ENCODE measurements around the gene C1QL4. TPM values are rescaled to one million over a fixed set of nuclear protein-coding genes. Genes with fewer than 3 reads are reported as not detected.

Gene C1QL4
- total RNA-seq, 1 experiment from 2014 or later = not detected

- POLR2A ChIA-PET = interaction anchor here (0.7 kb wide), 1 partner anchor 12 kb away, joined by 3 read pairs; no protein-coding TSS in a partner anchor
- DNase-seq (ENCODE audit: unreplicated experiment) = no peak
- no peaks in the 10 kb centered on the region for H3K36me3 Mint-ChIP-seq (ENCODE audit: insufficient read depth, unreplicated experiment)
- no TSS peak for BruUV-seq (replicated peaks)
- TF ChIP-seq CTCF (IDR thresholded peaks at IDR 0.05; ENCODE audit: unreplicated experiment) = no peak
- H3K27ac Mint-ChIP-seq (ENCODE audit: low read depth, unreplicated experiment) = no peak overlapping the region
- intact Hi-C loops (cut with micrococcal nuclease) = no loop called here
- no peak overlapping the region for H3K4me3 Mint-ChIP-seq (ENCODE audit: unreplicated experiment)
- CTCF ChIA-PET = interaction anchor here (0.6 to 2.9 kb wide), 5 partner anchors 17 to 184 kb away, joined by 3 to 19 read pairs (median 9); partner anchors contain the start of gene DNAJC22
- H3K9me3 Mint-ChIP-seq (ENCODE audit: unreplicated experiment) = no peaks in the 10 kb centered on the region
- H3K4me1 Mint-ChIP-seq (ENCODE audit: insufficient read depth, unreplicated experiment) = no peaks in the 10 kb centered on the region
- H3K27me3 Mint-ChIP-seq (ENCODE audit: insufficient read depth, unreplicated experiment) = no peaks in the 10 kb centered on the region
Observed at GRCh38 chr12:49330032-49330619, 6.9 kb downstream of the C1QL4 start.

- CTCF ChIA-PET = interaction anchor here (0.5 to 1.2 kb wide), 2 partner anchors 251 to 255 kb away, joined by 3 read pairs; no protein-coding TSS in a partner anchor
- no peak overlapping the region for H3K4me3 Mint-ChIP-seq (ENCODE audit: unreplicated experiment)
Observed at GRCh38 chr12:49328816-49329215, 8.2 kb downstream of the C1QL4 start.

DNA sequence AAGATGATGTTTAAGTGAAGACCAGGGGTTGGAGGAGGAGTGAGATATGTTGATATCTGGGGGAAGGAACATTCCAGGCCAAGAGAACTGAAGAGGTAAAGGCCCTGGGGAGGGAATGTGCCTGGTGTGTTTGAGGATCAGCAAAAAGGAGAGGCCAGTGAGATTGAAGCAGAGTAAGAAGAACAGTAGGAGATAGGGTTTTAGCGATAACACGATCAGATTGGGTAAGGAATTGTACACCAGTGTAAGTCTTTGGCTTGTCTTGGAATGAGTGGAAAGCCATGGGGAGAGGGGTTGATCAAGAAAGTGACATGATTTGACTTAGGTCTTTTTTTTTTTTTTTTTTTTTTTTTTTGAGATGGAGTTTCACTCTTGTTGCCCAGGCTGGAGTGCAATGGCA, 9.1 kb downstream of the C1QL4 start:
- Mint-ChIP-seq H3K4me1 (ENCODE audit: insufficient read depth, unreplicated experiment) (peaks cover 5% of the 10 kb centered on the region), H3K27me3 (ENCODE audit: insufficient read depth, unreplicated experiment) (no peaks in the 10 kb centered on the region), H3K4me3 (ENCODE audit: unreplicated experiment) (no peak overlapping the region), H3K27ac (ENCODE audit: low read depth, unreplicated experiment) (no peak overlapping the region), H3K36me3 (ENCODE audit: insufficient read depth, unreplicated experiment) (peaks cover 5% of the 10 kb centered on the region), H3K9me3 (ENCODE audit: unreplicated experiment) (no peaks in the 10 kb centered on the region)
- intact Hi-C loops (cut with micrococcal nuclease) = no loop called here
- POLR2A ChIA-PET = no interaction called here
- CTCF ChIA-PET = no interaction called here
- no TSS peak for BruUV-seq (replicated peaks)
- TF ChIP-seq CTCF (IDR thresholded peaks at IDR 0.05; ENCODE audit: unreplicated experiment) = no peak
- no peak for DNase-seq (ENCODE audit: unreplicated experiment)

More at GRCh38 chr12:49328816-49329215, 8.2 kb downstream of the C1QL4 start:
- no peak for TF ChIP-seq CTCF (IDR thresholded peaks at IDR 0.05; ENCODE audit: unreplicated experiment)
- Mint-ChIP-seq H3K9me3 (ENCODE audit: unreplicated experiment) (no peaks in the 10 kb centered on the region), H3K4me1 (ENCODE audit: insufficient read depth, unreplicated experiment) (no peaks in the 10 kb centered on the region), H3K27me3 (ENCODE audit: insufficient read depth, unreplicated experiment) (no peaks in the 10 kb centered on the region), H3K27ac (ENCODE audit: low read depth, unreplicated experiment) (no peak overlapping the region), H3K36me3 (ENCODE audit: insufficient read depth, unreplicated experiment) (peaks cover 5% of the 10 kb centered on the region)
- POLR2A ChIA-PET = no interaction called here
- BruUV-seq (replicated peaks) = no TSS peak
- DNase-seq (ENCODE audit: unreplicated experiment) = no peak
- intact Hi-C loops (cut with micrococcal nuclease) = no loop called here

- intact Hi-C loops (cut with micrococcal nuclease) = no loop called here
- no peak for TF ChIP-seq CTCF (IDR thresholded peaks at IDR 0.05; ENCODE audit: unreplicated experiment)
Observed at GRCh38 chr12:49327368-49327767, 9.6 kb downstream of the C1QL4 start.

More at GRCh38 chr12:49327368-49327767, 9.6 kb downstream of the C1QL4 start:
- Mint-ChIP-seq H3K4me3 (ENCODE audit: unreplicated experiment) (no peak overlapping the region), H3K36me3 (ENCODE audit: insufficient read depth, unreplicated experiment) (peaks cover 5% of the 10 kb centered on the region), H3K4me1 (ENCODE audit: insufficient read depth, unreplicated experiment) (peaks cover 6% of the 10 kb centered on the region), H3K27ac (ENCODE audit: low read depth, unreplicated experiment) (no peak overlapping the region), H3K27me3 (ENCODE audit: insufficient read depth, unreplicated experiment) (no peaks in the 10 kb centered on the region), H3K9me3 (ENCODE audit: unreplicated experiment) (no peaks in the 10 kb centered on the region)
- ChIA-PET POLR2A (no interaction called here), CTCF (interaction anchor here (1.3 kb wide), 1 partner anchor 39 kb away, joined by 4 read pairs; no protein-coding TSS in a partner anchor)
- DNase-seq (ENCODE audit: unreplicated experiment) = no peak
- BruUV-seq (replicated peaks) = no TSS peak

All from MCF 10A (cell line).